NCI-H2196 treated with DMSO at 0.1 percent for 48 hours (cell line): ENCODE results near the gene SMG5.

Source experiments
- DNase-seq: peaks from one replicate; lab custom pipeline; 2025; ENCODE audit not compliant: unreplicated experiment; lab: John Stamatoyannopoulos, UW

Gene SMG5

GRCh38 chr1:156281281-156281680, 1.3 kb downstream of the SMG5 start:
- no peak for DNase-seq

DNA sequence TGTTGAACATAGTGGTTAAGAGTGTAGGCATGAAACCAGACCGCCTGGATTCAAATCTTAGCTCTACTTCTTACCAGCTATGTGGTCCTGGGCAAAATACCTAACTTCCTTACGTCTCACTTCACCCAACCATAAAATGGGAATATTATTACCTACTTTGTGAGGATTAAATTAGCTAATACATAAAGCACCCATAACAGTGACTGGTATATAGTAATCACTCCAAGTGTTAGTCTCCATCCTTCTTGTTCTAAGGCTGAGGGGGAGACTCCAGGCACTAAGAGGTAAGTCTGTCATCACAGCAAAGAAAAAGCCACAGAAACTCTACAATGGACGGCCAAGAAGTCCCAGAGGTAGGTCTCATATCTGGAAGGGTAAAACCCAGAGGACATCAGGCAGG, 2.8 kb downstream of the SMG5 start:
- DNase-seq, result no peak

- no peak for DNase-seq
Measured at GRCh38 chr1:156276966-156277381, 5.7 kb downstream of the SMG5 start.

GRCh38 chr1:156276532-156276931, 6.1 kb downstream of the SMG5 start:
- DNase-seq, result no peak

GRCh38 chr1:156270314-156270713, 12.3 kb downstream of the SMG5 start:
- DNase-seq, result no peak

DNA sequence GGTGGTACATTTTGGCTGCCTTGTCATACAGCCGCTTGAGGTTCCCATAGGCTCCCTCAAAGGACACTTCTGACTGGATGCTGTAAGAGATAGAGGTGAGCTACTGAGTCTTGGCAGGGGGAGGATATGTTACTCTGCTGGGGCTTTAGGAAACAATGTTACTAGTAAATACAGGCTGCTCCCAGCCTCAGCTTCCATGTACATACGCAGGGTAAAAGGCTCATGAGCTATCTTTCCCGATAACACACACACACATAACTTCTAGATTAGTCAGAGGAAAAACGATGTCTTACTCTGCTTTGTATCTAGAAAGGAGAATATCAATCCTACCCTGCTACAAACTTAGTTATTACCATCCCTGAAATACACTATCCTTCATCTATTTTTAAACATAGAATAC, 14.3 kb downstream of the SMG5 start:
- no peak for DNase-seq

- no peak for DNase-seq
Measured at GRCh38 chr1:156266051-156266450, 16.6 kb downstream of the SMG5 start.

GRCh38 chr1:156263288-156263655, 19.4 kb downstream of the SMG5 start:
- DNase-seq, result no peak

DNA sequence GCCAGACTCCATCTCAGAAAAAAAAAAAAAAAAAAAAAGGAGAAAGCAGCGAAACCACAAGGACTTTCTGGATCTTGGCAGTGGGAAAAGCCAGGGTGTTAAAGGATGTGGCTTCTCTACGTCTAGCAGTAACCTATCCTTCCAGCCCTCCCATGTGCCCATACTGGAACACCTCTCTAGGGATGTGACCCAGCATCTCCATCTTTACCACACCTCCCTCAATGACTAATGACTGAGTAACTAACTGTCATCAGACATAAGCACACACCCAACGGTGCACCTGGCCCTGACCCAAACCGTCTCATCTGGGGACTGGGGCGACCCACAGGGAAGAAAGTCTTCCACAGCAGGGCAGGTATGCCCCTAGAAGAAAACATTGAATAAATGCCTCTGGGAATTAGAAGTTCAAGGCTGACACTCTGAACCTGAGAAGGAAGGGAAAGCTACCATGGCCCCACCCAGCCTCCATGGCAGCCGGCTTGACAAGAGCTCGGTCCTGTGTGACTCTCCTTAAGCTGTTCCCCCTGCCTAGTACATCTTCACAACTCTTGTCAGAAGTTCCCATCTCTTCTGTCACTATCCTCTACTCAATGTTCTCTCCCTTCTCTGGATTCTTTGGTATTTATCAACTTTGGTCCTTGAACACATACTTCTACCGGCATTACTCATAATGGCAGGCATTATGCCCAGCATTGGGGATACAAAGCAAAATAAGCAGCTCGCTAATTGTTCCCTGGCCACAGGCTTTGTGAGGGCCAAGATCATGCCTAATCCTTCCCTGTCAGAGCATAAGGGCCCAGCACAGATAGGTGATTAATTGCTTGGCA, 20.0 kb downstream of the SMG5 start:
- no peak for DNase-seq

- DNase-seq, result no peak
Measured at GRCh38 chr1:156260896-156261295, 21.7 kb downstream of the SMG5 start.

- DNase-seq, result no peak
Measured at GRCh38 chr1:156259805-156260204, 22.8 kb downstream of the SMG5 start.

GRCh38 chr1:156258859-156259258, 23.8 kb downstream of the SMG5 start:
- no peak for DNase-seq

DNA sequence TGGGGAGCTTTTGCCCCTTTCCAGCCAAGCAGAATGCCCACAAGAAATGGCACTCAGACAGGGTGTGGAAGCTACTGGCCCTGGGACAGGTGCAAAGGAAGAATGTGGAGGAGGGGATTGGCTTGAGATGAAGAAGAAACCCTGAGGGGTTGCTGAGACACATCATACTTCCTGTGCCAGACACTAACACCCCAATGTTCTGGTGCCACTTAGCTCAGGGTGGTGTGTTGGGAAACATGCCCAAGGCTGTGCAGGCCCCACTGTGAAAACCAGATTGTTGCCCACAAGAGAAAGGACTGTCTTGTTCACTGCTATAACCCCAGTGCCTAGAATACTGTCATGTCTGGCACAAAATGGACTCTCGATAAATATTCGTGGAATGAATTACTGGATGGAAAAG, 24.9 kb downstream of the SMG5 start:
- no peak for DNase-seq

DNA sequence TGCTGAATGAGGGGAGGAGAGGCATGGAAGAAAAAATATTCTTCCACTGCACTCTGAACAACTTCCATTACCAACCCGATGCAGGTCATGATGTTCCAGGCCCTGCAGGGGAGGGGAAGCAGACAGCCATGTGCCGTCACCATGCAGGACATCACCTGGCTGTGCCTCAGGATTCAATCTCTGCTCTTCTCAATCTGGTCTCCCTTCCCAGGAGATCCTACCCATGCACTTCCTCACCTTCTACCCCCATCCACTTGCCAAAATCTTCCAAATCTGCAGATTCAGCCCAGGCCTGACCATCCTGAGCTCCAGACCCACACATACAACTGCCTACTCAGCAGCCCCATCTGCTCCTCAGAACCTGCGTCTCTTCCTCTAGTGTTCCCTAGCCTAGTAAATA, 29.0 kb downstream of the SMG5 start:
- DNase-seq, result no peak

DNA sequence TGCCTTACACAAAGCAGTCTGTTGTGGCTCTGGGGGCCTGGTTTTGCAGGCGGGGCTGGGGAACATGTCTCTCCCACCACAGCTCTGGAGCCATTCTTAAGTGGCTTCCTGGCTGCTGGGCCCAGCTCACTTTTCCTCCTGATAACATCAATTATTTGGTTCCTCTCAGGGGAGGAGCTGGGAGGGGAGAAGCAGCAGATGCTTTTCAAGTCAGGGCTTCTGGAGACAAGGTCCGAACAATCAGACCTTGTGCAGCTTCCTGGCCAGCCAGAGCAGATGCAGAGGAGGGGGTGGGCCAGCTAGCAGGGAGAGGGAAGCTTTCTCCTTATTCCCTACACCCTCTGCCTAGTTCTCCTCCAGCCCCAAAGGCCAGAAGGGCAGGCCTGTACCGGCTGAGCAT, 31.1 kb downstream of the SMG5 start:
- peak; percentile 31 for DNase-seq

GRCh38 chr1:156249593-156249992, 33.0 kb downstream of the SMG5 start:
- DNase-seq, result no peak

DNA sequence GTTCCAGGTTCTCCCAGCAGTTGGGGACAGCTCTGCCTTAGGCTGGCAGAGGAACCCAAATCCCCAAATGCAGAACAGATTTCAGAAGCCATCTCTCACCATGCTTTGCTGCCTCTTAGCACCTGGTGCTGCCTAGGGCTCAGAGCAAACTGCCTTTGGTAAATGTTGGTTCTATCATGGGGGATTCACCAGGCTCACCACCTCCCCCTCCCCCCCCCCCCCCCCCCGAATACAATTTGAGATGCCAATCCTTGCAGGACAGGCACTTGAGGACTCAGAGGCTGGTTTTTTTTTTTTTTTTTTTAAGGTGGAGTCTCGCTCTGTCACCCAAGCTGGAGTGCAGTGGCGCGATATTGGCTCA, 34.3 kb downstream of the SMG5 start:
- DNase-seq, result no peak

GRCh38 chr1:156247460-156248322, 34.9 kb downstream of the SMG5 start, which contains the start of gene PAQR6:
PAQR6 (minus strand) TSS chr1:156248056; CDS start chr1:156246731, 1,325 bp downstream.
- DNase-seq, result no peak

DNA sequence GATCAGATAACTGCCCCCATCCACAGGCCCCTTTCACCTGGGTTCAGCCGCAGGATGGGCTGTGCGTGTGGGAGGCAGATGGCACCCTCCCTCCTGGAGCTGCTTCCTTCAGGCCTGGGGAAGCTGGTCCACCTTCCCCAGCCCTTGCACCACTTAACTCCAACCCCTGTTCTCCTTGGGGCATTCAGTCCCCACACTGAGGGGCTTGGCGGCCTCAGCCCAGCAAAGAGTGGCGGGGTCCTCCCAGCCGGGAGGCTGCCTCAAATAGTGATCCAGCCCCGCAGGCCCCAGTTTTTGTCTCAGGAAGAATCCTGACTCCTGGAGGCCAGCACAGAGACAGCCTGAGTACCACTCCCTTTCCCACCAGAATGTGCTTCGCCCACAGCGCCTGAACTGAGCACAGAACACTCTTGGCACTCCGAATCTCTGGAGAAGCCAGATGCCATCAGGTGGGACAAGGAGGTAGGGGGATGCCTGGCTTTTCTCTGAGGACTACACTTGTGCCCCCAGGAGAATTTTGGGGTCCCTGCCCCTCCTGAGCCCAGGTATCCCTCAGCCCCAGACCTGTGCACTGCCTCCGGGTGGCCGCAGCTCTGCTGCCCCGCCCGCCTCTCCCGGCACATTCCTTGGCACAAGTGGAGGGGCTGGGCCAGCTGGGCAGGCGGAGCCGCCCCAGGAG, 35.7 kb downstream of the SMG5 start:
- DNase-seq, result no peak

GRCh38 chr1:156246241-156246780, 36.3 kb downstream of the SMG5 start:
- DNase-seq, result no peak

DNA sequence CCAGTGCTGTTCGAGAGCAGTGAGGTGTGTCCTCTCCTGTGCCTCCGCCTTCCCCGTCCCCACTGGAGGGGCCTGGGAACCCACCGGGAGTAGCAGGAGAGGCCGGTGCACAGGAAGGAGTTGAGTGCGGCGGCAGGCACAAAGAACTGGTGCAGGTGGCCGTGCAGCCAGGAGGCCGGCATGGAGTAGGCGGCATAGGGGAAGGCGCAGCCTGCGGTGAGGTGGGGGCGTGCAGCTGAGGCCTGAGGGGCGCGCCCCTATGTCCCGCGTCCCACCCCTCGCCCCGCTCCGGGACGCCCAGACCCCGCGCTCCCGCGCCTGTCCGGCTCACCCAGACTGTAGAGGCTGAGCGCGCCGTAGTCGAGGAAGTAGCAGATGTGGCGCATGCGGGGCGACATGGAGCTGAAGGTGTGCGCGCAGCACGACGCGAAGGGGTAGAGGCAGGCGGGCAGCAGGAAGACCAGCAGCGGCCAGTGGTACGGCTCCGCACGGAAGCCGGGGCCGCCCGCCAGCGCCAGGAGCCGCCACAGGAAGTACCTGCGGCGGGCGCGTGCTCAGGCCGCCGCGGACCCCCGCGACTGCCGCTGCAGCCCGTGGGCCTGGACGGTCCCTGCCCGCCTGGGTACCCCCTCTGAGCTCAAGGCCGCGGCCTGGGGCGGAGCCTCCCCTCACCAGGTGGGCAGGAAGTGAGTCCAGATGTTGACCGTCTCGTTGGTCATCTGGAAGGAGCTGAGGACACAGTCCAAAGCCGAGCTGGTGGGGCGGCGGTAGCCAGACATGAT, 37.0 kb downstream of the SMG5 start:
- no peak for DNase-seq
